ENCODE results near the gene EML1. TPM values are rescaled to one million over a fixed set of nuclear protein-coding genes. Genes with fewer than 3 reads are reported as not detected.
"Not testable (repeated sequence)": the region's sequence is repeated elsewhere in the genome, so short reads cannot be mapped to it uniquely, and the experiment has no call there.

EML1 gene
- total RNA-seq, 1 donor from 2014 or later, result 24.1 TPM

DNA sequence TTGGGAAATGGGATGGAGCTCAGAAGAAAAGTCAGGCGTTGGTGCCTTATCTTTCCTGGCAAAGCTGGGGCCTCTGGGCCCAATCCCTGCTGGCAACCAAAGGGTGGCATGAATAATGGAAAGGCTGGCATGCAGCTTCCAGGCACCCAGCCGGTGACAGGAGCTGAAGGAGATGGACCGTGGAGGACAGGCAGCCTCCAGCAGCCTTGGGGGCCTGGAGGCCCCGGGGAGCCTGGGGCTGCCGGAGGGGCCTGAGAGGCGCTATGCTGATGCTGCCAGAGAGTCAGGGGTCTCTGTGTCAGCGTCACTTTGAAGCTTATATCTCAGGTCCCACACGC is 38.2 kb upstream of the EML1 start:
- DNase-seq (ENCODE audit: low read depth), result no peak

- DNase-seq (ENCODE audit: low read depth), result peak; percentile 94
These were observed 37.3 kb upstream of the EML1 start for GRCh38 chr14:99755629-99756603.

GRCh38 chr14:99756796-99757195 is 36.4 kb upstream of the EML1 start:
- no peak for DNase-seq (ENCODE audit: low read depth)

- DNase-seq (ENCODE audit: low read depth), result peak; percentile 81
These were observed 35.7 kb upstream of the EML1 start for GRCh38 chr14:99757331-99758070.

- peak; percentile 49 for DNase-seq (ENCODE audit: low read depth)
These were observed 34.9 kb upstream of the EML1 start for GRCh38 chr14:99758121-99758821.

DNA sequence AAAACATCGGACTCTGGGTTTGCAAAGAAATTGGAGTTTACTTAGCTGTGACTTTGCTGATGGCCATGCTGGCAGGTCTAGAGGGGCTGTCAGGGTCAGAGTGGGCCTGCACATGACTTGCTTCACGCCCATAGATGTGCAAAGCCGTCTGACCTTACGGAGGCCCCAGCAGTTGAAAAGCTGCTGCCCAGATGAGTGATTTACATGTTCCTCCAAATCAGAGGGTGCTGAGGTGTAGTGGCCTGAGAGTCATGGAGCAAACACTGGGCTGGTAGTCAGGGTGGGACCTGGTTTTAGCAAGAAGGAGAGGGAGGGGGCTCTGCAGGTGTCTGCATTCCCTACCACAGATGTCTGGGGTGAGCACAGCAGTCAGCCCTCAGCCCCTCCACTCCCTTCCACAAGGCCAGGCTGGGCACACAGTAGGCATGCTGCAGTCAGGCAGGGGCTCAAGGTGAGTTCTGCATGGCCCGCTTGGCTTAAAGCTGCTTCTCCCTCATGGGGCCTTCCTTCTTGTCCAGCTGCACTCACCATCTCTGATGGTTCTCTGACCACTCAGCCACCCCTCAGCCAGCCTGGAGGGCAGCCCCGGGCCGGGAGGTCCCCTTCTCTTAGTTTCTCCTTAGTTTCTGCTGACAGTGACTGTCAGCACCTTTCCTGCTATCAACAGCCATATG is 34.2 kb upstream of the EML1 start:
- DNase-seq (ENCODE audit: low read depth), result no peak

- no peak for DNase-seq (ENCODE audit: low read depth)
These were observed 33.7 kb upstream of the EML1 start for GRCh38 chr14:99759546-99759925.

DNA sequence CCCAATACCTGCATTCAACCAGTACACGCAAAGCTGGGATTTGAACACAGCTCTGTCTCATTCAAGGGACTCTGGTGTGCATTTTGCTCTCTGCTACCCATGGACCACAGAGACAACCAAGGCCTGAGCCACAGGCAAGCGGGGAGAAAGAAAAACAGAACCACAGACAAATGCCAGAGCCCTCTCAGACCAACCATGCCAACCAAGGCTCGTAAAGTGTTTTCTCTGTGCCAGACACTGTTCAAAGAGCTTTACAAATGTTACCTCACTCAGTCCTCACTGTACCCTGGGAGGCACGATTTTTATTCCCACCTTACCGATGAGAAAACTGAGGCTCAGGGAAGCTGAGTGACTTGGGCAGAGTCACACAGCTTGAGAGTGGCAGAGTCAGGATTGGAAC is 32.4 kb upstream of the EML1 start:
- peak; percentile 42 for DNase-seq (ENCODE audit: low read depth)

DNA sequence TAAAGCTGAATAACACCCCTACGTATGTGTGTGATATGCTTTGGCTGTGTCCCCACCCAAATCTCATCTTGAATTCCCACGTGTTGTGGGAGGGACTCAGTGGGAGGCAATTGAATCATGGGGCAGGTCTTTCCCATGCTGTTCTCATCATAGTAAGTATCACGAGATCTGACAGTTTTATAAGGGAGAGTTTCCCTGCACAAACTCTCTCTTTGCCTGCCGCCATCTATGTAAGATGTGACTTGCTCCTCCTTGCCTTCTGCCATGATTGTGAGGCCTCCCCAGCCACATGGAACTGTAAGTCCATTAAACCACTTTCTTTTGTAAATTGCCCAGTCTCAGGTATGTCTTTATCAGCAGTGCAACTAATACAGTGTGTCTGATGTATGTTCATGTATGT is 30.3 kb upstream of the EML1 start:
- not testable (repeated sequence) for DNase-seq (ENCODE audit: low read depth)

- no peak for DNase-seq (ENCODE audit: low read depth)
These were observed 29.5 kb upstream of the EML1 start for GRCh38 chr14:99763527-99764221.

- DNase-seq (ENCODE audit: low read depth), result no peak
These were observed 28.9 kb upstream of the EML1 start for GRCh38 chr14:99764222-99764706.

DNA sequence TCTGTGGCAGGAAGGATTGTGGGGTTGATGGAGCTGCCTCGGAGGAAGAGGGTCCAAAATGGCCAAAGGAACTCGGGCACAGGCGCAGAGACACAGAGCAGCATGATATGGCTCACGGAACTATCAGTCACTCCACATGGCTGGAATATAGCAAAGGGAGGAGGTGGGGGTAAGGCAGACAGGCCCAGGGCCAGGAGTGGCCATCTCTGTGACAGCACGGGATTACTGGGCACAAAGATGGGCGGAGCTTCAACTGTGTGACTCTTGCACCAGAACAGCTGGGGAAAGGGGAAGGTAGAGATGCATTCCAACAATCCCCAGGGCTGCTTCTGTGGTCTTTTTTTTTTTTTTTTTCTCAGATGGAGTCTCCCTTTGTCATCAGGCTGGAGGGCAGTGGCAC is 24.8 kb upstream of the EML1 start:
- peak; percentile 94 for DNase-seq (ENCODE audit: low read depth)

DNA sequence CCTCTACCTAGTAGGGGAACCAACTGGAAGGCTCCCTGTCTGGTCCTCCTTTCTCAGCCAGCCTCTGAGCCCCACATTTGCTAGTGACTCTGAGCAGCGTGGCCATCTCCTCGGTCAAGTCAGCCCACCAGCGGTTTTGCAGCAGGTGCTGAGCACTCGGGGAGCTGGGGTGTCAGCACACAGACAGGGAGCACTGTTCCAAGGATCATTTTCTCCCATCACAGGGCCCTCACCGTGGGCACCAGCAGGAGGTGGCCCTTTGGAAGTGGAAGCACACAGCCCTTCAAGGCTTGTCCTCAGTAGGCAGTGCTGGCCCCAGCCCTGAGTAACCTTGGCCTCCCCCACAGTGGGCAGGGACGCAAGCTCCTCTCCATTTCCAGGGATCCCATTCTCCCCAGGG is 24.1 kb upstream of the EML1 start:
- no peak for DNase-seq (ENCODE audit: low read depth)

GRCh38 chr14:99769799-99770198 is 23.4 kb upstream of the EML1 start:
- no peak for DNase-seq (ENCODE audit: low read depth)

DNA sequence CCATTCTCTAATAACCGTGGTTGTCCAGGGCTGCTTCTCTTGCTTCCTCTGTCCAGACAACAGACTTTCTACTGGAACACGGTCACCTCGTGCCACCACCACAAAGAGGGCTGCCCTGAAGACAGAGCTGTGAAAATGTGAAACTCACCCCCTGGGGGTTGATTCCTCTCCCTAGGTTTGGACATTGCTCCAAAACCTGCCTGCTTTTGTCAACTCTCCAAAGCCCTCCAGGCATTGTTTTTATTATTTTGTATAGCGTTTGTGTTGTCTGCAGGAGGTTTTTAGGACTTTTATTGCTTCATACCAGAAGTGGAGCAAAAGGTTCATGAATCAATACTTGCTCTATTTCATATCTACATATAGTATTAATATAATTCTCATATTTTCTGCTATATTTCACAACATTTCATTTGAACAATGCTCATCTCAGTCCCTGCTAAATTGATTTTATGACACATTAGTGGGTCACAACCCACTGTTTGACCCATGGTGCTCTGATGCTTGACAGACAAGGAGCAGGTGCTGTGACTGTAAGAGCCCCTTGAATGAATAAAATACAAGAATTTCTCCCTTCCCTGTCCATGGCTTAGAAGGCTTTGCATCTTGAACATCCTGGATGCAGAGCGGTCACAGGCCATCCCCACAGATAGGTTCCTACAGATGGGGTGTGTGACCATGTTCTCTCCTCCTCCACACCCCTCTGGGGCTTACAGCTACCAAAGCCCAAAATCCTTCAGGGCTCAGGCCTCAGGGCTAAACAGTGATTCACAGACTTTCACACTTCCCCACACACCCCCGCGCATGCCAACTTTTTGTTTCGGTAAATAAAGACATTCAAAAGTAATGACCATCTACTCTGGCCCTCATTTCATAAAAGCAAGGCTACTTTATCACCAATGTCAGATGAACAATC is 20.6 kb upstream of the EML1 start:
- DNase-seq (ENCODE audit: low read depth), result peak; percentile 80

GRCh38 chr14:99773521-99774497 is 19.4 kb upstream of the EML1 start:
- no peak for DNase-seq (ENCODE audit: low read depth)

DNA sequence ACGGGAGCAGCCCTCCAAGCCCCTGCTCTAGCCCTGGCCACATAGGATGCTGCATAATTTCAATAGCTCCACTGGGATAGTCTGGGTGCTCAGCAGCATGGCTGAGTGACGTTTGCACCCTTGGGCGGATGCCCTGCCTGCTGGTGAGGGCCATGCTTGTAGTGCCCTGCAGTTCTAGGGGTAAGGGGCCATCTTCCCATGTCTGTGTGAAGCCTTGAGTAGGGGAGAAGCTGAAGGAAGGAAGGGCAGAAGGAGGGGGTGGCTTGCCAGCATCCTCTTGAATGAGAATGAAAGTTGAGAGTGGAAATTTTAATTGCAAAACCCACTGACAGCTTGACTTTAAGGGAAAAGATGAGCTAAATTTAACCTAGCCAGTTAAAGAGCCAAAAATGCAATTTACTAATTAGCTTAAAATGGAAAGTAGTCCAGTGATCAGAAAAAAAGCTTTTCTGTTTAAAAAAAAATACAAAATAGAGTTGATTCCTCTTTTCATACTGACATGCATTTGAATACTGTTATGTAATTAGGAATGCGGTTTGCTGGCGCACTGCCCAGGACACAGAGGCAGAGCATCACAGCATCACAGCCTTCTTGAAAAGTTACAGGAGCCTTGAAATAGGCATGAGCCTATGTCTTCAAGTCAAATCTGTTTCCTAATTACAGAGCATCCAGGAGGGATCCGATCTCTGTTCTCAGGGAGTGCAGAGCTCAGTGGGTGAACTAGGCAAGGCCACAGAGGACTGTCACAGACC is 18.5 kb upstream of the EML1 start:
- DNase-seq (ENCODE audit: low read depth), result peak; percentile 59

All from myocyte (in vitro differentiated cells).